ENCODE data around the gene UNC13D.

The UNC13D gene

GRCh38 chr17:75881678-75882454 is 37.7 kb upstream of the UNC13D start:
- TF ChIP-seq POLR2AphosphoS5 (IDR thresholded peaks at IDR 0.05; ENCODE audit: low read depth, low read length) = no peak
- no peak for TF ChIP-seq SIN3A (IDR thresholded peaks at IDR 0.05; ENCODE audit: borderline replicate concordance, insufficient read depth, low read length)
- no peak for TF ChIP-seq FOXP2 (optimal IDR thresholded peaks at IDR 0.05; ENCODE audit: borderline replicate concordance, extremely low read depth, extremely low read length, insufficient read depth)
- no peak for TF ChIP-seq REST (IDR thresholded peaks at IDR 0.05; ENCODE audit: insufficient read depth in 1 of 2, low read depth in 2 of 2, low read length in 2 of 2)
- no peak for TF ChIP-seq TAF1 (IDR thresholded peaks at IDR 0.05; ENCODE audit: borderline replicate concordance, insufficient read depth, low read length)

GRCh38 chr17:75880266-75880665 is 36.1 kb upstream of the UNC13D start:
- TF ChIP-seq TAF1 (IDR thresholded peaks at IDR 0.05; ENCODE audit: borderline replicate concordance, insufficient read depth, low read length) (no peak), SIN3A (IDR thresholded peaks at IDR 0.05; ENCODE audit: borderline replicate concordance, insufficient read depth, low read length) (no peak), REST (IDR thresholded peaks at IDR 0.05; ENCODE audit: insufficient read depth in 1 of 2, low read depth in 2 of 2, low read length in 2 of 2) (no peak), POLR2AphosphoS5 (IDR thresholded peaks at IDR 0.05; ENCODE audit: low read depth, low read length) (no peak), FOXP2 (optimal IDR thresholded peaks at IDR 0.05; ENCODE audit: borderline replicate concordance, extremely low read depth, extremely low read length, insufficient read depth) (no peak)

DNA sequence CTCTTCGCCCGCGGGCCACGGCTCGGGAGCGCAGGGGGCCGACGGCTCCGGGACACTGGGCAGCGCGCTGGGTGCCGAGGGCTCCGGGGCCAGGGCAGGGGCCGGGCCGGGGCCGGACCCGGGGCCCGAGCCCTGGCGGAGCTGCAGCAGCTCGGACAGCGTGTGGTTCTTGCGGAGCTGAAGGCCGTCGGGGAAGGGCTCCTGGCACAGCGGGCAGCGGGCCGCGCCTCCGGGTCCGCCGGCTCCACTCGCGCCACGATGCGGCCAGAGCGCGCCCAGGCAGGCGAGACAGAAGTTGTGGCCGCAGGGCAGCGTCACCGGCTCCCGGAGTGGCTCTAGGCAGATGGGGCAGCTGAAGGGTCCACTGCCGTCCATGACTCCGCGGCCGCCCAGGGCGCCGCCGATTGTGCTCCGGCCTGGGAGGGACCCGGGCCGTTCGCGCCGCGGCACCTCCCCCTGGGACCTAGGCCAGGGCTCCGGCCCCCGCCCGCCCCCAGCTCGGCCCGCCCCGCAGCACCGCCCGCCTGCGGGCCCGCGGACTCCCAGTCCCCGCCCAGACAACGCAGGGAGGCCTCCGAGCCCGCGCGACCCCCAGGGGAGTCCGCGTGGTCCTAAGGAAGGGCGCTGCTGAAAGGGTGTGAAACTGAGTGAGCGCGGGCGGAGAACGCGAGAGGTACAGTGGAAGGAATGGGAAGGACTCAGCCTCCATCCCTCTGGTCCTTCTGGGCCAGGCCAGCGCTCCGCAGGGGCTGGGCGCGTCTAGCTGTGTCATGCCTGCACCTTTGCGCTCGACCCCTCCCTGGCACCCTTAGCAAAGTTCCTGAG is 34.2 kb upstream of the UNC13D start, which contains the start of gene TRIM47:
TRIM47 (minus strand) TSS at position 408 of the 825 bp plus-strand sequence; CDS start at position 375, 33 bp downstream.
- TF ChIP-seq POLR2AphosphoS5 (IDR thresholded peaks at IDR 0.05; ENCODE audit: low read depth, low read length) = no peak
- TF ChIP-seq REST (IDR thresholded peaks at IDR 0.05; ENCODE audit: insufficient read depth in 1 of 2, low read depth in 2 of 2, low read length in 2 of 2) = no peak
- no peak for TF ChIP-seq TAF1 (IDR thresholded peaks at IDR 0.05; ENCODE audit: borderline replicate concordance, insufficient read depth, low read length)
- no peak for TF ChIP-seq SIN3A (IDR thresholded peaks at IDR 0.05; ENCODE audit: borderline replicate concordance, insufficient read depth, low read length)
- no peak for TF ChIP-seq FOXP2 (optimal IDR thresholded peaks at IDR 0.05; ENCODE audit: borderline replicate concordance, extremely low read depth, extremely low read length, insufficient read depth)

DNA sequence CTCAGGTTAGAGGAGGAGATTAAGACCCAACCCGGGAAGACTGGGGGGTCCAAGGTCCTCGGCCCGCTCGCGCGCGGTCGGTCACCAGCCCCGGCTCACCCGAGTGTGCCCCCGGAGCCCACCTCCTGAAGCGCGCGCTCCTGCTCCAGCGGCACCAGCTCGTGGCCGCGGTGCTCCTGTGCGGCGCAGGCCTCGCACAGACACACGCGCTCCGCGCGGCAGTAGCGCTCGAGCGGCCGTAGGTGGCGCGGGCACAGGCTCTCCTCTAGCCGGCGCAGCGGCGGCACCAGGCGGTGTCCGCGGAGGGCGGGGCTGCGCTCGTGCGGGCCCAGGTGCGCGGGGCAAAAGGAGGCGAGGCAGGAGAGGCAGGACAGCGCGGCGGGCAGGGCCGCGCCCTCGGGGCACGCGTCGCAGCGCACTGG is 33.6 kb upstream of the UNC13D start:
- TF ChIP-seq FOXP2 (optimal IDR thresholded peaks at IDR 0.05; ENCODE audit: borderline replicate concordance, extremely low read depth, extremely low read length, insufficient read depth) (no peak), REST (IDR thresholded peaks at IDR 0.05; ENCODE audit: insufficient read depth in 1 of 2, low read depth in 2 of 2, low read length in 2 of 2) (no peak), TAF1 (IDR thresholded peaks at IDR 0.05; ENCODE audit: borderline replicate concordance, insufficient read depth, low read length) (no peak), SIN3A (IDR thresholded peaks at IDR 0.05; ENCODE audit: borderline replicate concordance, insufficient read depth, low read length) (no peak), POLR2AphosphoS5 (IDR thresholded peaks at IDR 0.05; ENCODE audit: low read depth, low read length) (no peak)

All from PFSK-1 (cell line).